ENCODE data around the gene GRID1.

The GRID1 gene

GRCh38 chr10:86030312-86030711, 336.3 kb downstream of the GRID1 start:
- DNase-seq (ENCODE audit: low spot score): no peak
- no peak for TF ChIP-seq CTCF (IDR thresholded peaks at IDR 0.05; ENCODE audit: extremely low read depth, insufficient read depth, missing control alignments)
- in situ Hi-C loops (cut with MboI; ENCODE audit: low pct_unique_long_range_greater_than_20kb, low sequenced_read_pairs, unreplicated experiment): no loop called here

GRCh38 chr10:86027346-86027745, 339.2 kb downstream of the GRID1 start:
- no peak for DNase-seq (ENCODE audit: low spot score)
- no peak for TF ChIP-seq CTCF (IDR thresholded peaks at IDR 0.05; ENCODE audit: extremely low read depth, insufficient read depth, missing control alignments)
- in situ Hi-C loops (cut with MboI; ENCODE audit: low pct_unique_long_range_greater_than_20kb, low sequenced_read_pairs, unreplicated experiment): no loop called here

- TF ChIP-seq CTCF (IDR thresholded peaks at IDR 0.05; ENCODE audit: extremely low read depth, insufficient read depth, missing control alignments): no peak
- in situ Hi-C loops (cut with MboI; ENCODE audit: low pct_unique_long_range_greater_than_20kb, low sequenced_read_pairs, unreplicated experiment): no loop called here
These were observed 341.1 kb downstream of the GRID1 start for GRCh38 chr10:86025509-86025908.

GRCh38 chr10:86024281-86025041, 342.1 kb downstream of the GRID1 start:
- DNase-seq (ENCODE audit: low spot score): no peak
- in situ Hi-C loops (cut with MboI; ENCODE audit: low pct_unique_long_range_greater_than_20kb, low sequenced_read_pairs, unreplicated experiment): no loop called here
- no peak for TF ChIP-seq CTCF (IDR thresholded peaks at IDR 0.05; ENCODE audit: extremely low read depth, insufficient read depth, missing control alignments)

More at GRCh38 chr10:86025509-86025908, 341.1 kb downstream of the GRID1 start:
- no peak for DNase-seq (ENCODE audit: low spot score)

GRCh38 chr10:86023931-86024280, 342.7 kb downstream of the GRID1 start:
- no peak for TF ChIP-seq CTCF (IDR thresholded peaks at IDR 0.05; ENCODE audit: extremely low read depth, insufficient read depth, missing control alignments)
- in situ Hi-C loops (cut with MboI; ENCODE audit: low pct_unique_long_range_greater_than_20kb, low sequenced_read_pairs, unreplicated experiment): no loop called here
- no peak for DNase-seq (ENCODE audit: low spot score)

GRCh38 chr10:86023336-86023735, 343.3 kb downstream of the GRID1 start:
- in situ Hi-C loops (cut with MboI; ENCODE audit: low pct_unique_long_range_greater_than_20kb, low sequenced_read_pairs, unreplicated experiment): no loop called here
- TF ChIP-seq CTCF (IDR thresholded peaks at IDR 0.05; ENCODE audit: extremely low read depth, insufficient read depth, missing control alignments): no peak
- DNase-seq (ENCODE audit: low spot score): no peak
